Right lobe of liver (tissue), 4 donors: ENCODE data around the gene MCC.

Experiments
- POLR2A ChIP-seq: fragments of 450-650 bp; IDR thresholded peaks from one replicate; pipeline ENCODE4 v1.6.1; 2017; ENCODE audit warnings: antibody characterized with exemption, mild to moderate bottlenecking
- TF ChIP-seq, protein P1 (sequence below), 4 donors: fragments of 200-600 bp in 3 of 4; fragments of 450-650 bp in 1 of 4; IDR thresholded peaks; one replicate each; pipeline versions ENCODE4 v1.5.1 to v1.8.0; 2016 to 2022; ENCODE audit warnings: antibody characterized with exemption in 4 of 4, mild to moderate bottlenecking in 2 of 4
- donor health status: DM: no; HTN: no; CAD: no.
- donor health status: DM: no; HTN: no; CAD: no.
- donor health status: DM: no; HTN: yes; CAD: no.

DNA sequence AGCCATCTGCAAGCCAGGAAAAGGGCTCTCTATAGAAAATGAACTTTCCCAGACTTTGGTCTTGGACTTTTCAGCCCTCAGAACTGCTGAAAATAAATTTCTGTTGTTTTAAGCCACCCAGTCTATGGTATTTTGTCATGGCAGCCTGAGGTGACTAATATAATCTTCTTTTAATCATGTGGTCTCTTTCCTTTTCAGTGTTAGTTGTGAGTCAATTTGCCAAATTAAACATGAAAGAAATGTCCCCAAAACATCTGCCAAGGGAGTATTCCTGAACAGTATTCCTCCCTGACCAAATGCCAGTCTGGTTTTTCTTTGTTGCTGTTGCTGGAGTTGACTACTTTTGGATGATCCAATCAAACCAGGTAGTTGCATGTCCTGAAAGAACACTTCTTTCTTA is 20.5 kb upstream of the MCC start:
- TF ChIP-seq, protein P1, sequence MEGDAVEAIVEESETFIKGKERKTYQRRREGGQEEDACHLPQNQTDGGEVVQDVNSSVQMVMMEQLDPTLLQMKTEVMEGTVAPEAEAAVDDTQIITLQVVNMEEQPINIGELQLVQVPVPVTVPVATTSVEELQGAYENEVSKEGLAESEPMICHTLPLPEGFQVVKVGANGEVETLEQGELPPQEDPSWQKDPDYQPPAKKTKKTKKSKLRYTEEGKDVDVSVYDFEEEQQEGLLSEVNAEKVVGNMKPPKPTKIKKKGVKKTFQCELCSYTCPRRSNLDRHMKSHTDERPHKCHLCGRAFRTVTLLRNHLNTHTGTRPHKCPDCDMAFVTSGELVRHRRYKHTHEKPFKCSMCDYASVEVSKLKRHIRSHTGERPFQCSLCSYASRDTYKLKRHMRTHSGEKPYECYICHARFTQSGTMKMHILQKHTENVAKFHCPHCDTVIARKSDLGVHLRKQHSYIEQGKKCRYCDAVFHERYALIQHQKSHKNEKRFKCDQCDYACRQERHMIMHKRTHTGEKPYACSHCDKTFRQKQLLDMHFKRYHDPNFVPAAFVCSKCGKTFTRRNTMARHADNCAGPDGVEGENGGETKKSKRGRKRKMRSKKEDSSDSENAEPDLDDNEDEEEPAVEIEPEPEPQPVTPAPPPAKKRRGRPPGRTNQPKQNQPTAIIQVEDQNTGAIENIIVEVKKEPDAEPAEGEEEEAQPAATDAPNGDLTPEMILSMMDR (IDR thresholded peaks at IDR 0.05), result no peak
- TF ChIP-seq POLR2A, result no peak
